GOT3 (cell line): Measurements from ENCODE around the gene SORT1.
"Not testable (repeated sequence)": the region's sequence is repeated elsewhere in the genome, so short reads cannot be mapped to it uniquely, and the experiment has no call there.

Experiments
- DNase-seq: peaks from one replicate; lab custom pipeline; 2025; ENCODE audit warnings: mixed read lengths; lab: John Stamatoyannopoulos, UW

SORT1 gene

DNA sequence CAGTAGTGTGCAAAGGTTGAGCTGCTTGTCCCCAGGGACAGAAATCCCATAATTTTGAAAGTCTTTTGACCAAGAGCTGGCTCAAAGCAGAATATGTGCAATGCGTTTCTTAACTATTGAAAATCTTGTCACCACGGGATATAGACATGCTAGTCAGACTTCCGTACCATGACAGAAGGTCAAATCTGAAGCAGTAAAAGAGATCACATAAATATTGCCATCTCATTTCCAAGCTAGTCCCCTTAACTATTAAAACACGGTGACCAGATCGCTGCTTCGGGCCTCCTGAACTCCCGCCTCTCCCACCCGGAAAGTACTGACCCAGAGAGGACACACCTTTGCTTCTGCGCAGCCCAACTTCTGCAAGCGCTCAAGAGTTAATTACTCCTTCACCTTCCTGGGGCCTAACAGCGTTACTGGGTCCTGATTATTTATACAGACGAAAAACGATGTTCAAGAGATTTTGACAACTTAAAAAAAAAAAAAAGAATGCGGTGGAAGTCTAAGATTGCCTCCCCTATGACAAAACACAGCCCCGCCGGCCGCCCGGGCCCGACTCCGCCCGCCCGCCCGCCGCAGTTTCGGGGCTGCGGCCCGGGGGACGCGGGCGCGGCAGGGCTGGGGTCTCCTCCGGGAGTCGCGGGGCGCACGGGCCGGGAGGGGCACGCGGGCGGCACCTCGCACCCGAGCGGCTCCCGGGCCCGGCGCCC lies 692 bp downstream of the SORT1 start:
- no peak for DNase-seq

DNA sequence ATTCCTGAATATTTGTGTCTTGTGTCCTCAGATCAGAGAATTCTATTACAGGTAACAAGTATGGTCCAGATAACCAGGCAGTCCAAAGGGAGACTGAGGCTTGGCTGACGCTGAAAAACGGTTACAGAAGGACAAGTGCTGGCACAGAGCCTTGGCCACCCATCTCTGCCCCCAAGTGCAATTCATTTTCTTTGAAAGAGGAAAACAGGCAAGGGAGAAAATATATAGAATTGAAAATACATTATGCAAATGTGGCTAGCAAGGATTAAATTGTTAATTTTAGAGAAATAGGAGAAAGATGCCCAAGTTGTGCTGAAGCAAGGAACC lies 1.2 kb downstream of the SORT1 start:
- DNase-seq, result no peak

DNA sequence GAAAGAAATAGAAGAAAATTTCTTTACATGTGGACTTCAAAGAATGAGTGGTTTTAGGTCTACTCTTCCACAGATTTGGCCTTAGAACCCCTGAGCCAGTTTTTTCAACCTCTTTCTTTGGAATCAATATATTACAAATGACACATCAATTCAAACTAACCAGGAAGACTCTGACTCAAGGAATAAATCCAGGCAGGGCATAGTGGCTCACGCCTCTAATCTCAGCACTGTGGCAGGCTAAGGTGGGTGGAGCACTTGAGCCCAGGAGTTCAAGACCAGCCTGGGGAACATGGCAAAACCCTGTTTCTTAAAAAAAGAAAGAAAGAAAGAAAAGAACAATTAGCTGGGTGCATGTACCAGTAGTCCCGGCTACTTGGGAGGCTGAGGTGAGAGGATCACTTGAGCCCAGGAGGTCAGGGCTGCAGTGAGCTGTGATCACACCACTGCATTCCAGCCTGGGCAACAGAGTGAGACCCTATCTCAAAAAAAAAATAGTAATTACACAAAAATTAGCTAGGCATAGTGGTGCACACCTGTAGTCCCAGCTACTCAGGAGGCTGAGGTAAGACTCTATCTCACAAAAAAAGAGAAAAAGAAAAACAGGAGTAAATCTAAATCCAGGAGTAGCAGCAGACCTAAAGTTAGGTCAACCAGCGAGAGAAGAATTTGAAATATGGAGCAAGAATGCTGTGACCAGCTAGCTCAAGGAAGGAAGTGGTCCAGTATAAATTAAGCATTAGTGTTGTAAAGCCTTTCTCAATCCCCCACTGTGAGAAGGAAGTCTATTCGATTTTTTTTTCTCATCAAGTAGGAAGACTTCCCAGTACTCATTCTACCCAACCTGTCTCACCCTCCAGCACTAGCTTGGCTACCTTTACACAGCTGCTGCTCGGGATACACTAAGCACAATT lies 1.9 kb downstream of the SORT1 start:
- no peak for DNase-seq

GRCh38 chr1:109395282-109395599 lies 2.5 kb downstream of the SORT1 start:
- DNase-seq, result not testable (repeated sequence)

GRCh38 chr1:109394591-109395281 lies 3.0 kb downstream of the SORT1 start:
- no peak for DNase-seq

DNA sequence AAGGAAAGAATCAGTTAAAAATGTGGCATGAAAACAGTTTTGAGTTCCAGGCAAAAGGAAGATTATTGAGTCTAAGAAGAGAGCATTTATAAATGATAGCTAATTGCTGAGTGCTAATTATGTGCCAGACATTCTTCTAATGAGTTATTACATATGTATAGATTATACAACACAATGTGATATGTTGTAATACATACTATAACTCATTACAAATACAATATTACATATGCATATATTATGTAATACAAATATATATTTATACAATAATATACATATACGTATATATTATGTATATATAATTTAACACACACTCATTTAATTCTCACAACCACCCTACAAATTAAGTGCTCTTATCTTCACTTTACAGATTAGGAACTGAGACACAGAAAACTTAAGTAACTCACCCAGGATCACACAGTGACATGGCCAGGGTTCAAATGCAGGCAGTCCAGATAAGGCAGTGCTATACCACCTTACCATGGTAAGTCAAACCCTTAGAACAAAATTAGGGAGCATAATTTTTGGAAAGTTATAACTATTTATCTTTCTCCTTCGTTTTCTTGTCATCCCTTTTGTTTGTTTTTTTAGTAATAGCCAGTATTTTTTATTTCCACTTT lies 4.0 kb downstream of the SORT1 start:
- DNase-seq, result no peak

DNA sequence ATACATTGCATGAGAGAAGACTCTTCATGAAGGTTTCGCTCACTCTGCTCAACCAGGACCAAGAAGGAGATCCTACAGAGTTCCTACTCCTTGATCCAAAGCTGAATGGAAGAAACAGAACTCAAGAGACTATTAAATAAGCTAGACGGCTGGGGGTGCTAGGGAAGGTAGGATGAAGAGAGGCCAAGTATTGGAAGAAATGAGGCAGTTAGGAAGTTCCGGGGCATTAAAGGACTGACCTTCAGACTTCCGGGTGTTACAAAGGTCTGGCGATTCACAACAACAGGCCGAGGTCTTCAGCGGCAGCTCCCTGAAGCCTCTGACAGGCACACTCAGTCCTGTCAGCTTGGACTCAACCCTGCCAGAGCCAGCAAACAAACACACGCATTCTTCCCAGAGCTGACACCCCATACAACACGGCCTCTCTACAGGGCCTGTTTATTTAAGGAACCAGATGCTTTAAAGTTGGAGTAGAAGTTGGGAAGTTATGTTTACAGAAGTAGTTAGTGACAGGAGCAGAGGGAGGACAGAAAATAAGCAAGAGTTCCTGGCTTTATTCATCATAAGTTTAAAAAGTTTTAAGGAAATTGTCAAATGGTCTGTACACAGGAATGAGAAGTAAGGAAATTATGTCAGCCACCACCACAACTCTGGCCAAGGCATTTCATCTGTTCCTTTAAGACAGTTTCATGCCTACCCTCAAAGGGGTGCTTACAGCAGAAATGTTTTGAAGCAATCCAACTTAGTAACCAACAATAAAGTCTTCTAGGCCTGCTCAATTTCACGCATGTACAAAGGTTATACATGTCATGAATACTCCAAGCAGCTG lies 4.7 kb downstream of the SORT1 start:
- no peak for DNase-seq

GRCh38 chr1:109392037-109392787 lies 5.5 kb downstream of the SORT1 start:
- DNase-seq, result no peak

- no peak for DNase-seq
These were observed 6.1 kb downstream of the SORT1 start for GRCh38 chr1:109391626-109392025.

DNA sequence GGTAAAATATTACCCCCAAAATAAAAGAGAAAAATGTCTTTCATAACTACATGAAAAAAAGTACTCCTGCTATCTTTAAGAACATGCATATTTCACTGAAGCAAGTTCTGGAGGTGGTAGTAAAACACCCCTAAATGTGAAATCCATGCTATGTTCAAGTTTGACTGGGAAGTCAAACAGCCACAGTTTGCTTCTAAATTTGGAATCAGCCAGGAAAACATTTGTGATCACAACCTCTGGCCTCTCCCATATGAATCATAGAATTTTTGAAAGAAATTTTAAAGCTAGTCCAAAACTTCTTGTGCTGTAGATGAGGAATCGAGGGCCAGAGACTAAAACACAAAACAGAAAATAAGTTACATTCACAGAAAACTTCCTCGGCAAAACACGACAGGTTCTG lies 6.6 kb downstream of the SORT1 start:
- DNase-seq, result no peak

DNA sequence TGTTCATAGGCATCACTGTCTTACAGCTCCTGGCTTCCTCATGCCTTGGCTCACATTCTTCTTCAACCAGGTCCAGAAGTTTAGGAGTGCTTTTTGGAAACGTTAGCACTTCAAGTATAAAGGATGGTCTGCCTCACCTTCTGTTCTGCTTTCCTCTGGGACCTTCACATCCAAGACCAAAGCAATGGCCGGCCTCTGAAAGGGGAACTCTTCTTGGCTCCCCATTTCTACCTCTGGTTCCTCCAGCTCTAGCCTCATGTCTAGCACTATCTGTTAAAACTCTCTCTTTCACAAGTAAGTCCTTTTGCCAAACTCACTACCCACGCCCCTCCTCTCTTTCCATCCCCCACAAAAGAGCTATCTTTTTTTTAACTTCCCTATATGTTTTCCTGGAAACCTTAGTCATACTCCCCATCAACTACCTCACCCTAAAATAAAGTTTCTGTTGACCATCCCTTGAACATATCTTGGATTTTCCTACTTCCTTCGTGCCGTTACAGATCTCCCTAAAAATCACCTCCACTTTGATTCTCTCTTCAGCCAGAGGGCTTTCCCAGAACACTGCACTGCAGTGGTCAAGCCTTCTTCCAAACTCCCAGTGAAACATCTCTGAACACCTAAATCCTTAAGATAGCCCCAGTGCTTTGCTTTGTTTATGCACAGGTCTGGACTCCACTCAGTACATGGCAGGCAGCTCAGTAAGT lies 7.9 kb downstream of the SORT1 start:
- no peak for DNase-seq

DNA sequence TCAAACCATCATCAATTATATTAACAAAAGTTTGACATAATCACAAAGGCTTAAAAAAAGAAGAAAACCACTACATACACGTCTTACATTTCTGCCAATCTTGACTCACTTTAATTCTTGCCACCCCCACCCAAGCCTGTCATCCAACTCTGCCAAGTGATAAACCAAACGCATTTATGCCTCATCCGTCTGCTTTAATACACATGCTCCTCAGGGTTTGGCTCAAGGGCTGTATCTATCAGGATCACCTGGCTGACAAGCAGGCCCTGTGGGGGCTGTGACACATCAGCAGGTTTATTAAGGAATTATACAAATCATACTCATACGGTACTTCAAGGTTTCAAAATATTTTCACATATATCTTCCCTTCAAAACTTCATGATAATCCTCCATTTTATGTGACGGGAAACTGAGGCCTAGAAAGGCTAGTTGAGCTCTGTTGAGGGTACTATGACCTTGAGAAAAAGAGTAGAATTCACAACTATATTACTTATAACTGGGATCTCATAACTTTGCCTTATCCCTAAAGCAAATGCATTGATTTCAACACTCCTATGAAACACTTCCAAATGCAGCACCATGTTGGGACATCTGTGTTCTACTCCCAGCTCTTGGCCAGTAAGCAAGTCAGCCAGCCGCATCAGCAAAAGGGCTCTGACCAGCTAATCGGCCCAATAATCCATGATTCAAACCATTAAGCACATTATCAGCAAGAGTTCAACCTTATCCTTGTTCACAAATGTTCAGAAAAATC lies 8.7 kb downstream of the SORT1 start:
- no peak for DNase-seq

DNA sequence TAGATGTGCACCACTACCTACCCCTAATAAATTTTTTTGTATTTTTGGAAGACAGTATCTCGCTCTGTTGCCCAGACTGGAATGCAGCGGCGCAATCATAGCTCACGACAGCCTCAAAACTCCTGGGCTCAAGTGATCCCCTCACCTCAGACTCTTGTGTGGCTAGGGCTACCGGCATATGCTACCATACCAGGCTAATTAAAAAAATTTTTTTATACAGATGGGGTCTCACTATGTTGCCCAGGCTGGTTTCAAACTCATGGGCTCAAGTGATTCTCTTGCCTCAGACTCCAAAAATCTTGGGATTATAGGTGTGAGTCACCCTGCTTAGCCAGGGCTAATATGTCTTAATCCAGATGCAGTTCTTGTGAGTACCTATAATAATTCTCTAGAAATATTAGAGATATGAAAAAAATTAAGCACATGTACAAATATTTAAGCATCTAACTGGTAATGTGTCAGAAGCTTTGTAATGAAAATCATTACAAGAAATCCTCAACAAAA lies 9.5 kb downstream of the SORT1 start:
- DNase-seq, result no peak

GRCh38 chr1:109386054-109386717 lies 11.5 kb downstream of the SORT1 start:
- DNase-seq, result no peak

DNA sequence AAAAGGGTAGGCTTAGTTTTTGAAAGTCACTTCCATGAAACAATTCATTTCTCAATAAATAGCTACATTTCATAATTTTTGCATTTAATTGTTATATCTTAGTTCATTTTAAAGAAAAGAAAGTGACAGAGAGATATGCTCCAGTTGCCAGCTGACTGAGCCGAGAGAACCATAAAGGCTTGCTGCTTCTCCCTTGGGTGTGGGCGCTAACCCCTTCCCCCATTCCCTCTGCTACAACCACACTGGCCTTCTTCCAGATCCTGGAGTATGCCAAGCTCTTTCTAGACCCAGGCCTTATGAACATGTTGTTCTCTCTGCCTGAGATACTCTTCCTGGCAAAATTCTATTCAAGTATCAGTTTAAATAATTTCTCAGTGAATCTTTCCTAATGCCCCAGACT lies 12.3 kb downstream of the SORT1 start:
- DNase-seq, result no peak

GRCh38 chr1:109383854-109384253 lies 13.9 kb downstream of the SORT1 start:
- no peak for DNase-seq

DNA sequence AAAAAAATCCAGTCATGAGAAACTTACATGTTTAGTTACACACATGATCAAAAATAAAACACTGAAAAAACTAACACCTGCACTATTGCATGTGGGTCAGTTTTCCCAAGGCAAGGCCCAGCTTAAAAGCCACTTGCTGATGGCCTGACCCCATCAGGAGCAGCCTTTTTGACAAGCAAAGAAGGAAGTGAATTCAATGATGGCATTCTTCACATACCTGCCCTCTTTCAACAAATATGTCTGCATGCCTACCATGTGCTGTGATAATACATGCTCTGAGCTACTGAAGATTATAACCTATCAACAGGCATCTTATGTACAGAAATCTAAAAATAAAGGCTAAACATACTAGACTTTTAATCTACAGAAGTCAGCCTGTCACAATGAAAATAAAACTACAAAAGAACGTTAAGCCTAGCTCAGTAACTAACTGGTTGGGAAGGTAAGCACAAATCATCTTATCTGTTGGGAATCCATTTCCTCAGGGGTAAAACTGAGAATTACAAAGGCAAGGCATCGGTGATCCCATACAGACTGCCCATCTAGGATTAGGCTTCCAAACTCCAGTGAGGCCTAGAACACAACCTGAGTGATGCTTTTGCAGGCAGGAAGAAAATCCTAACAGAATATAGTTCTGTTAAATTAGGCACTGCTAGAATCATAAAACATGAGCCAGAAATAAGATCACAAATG lies 14.5 kb downstream of the SORT1 start:
- no peak for DNase-seq

GRCh38 chr1:109381573-109381972 lies 16.1 kb downstream of the SORT1 start:
- no peak for DNase-seq
